HL-60 (cell line): ENCODE results near the gene TDRD9.
"Not testable (repeated sequence)": the region's sequence is repeated elsewhere in the genome, so short reads cannot be mapped to it uniquely, and the experiment has no call there.

Experiments used
- DNase-seq, 2 experiments: peaks; one replicate each; pipeline ENCODE4 v3.0.0-alpha.2; 2010 to 2020; ENCODE audit warnings: low read depth in 1 of 2, low spot score in 1 of 2
- H3K27ac ChIP-seq: fragments of 250-450 bp; sonication (Bioruptor Pico); replicated peaks from 2 replicates; pipeline ENCODE4 v1.5.1; 2020; ENCODE audit warnings: mild to moderate bottlenecking, moderate library complexity
- H3K27me3 ChIP-seq: fragments of 250-450 bp; sonication (Bioruptor Pico); 2 replicates; pipeline ENCODE4 v1.5.1; 2021; ENCODE audit warnings: mild to moderate bottlenecking, moderate library complexity; ENCODE audit not compliant: insufficient read depth, poor library complexity, severe bottlenecking
- H3K4me3 ChIP-seq: replicated peaks from 2 replicates; pipeline ENCODE4 v1.5.1; 2011; ENCODE audit warnings: mild to moderate bottlenecking, control low read depth, low read length; ENCODE audit not compliant: insufficient read depth
- GABPA ChIP-seq: IDR thresholded peaks from 2 replicates; pipeline ENCODE4 v1.6.1; 2012; ENCODE audit warnings: low read depth
- POLR2AphosphoS5 ChIP-seq: IDR thresholded peaks from 2 replicates; pipeline ENCODE4 v1.6.1; 2012; ENCODE audit warnings: low read depth
- SPI1 ChIP-seq: IDR thresholded peaks from 2 replicates; pipeline ENCODE4 v1.6.1; 2012; ENCODE audit warnings: low read depth, mild to moderate bottlenecking, borderline replicate concordance
- TF ChIP-seq, protein P1 (sequence below): IDR thresholded peaks from one replicate; pipeline ENCODE4 v1.5.1; 2011; ENCODE audit warnings: low read length, control low read depth, inconsistent platforms; ENCODE audit not compliant: insufficient read depth
- TF ChIP-seq, protein P2 (sequence below): IDR thresholded peaks from 2 replicates; pipeline ENCODE4 v1.6.1; 2012; ENCODE audit warnings: low read depth; ENCODE audit not compliant: insufficient replicate concordance

Gene TDRD9

DNA sequence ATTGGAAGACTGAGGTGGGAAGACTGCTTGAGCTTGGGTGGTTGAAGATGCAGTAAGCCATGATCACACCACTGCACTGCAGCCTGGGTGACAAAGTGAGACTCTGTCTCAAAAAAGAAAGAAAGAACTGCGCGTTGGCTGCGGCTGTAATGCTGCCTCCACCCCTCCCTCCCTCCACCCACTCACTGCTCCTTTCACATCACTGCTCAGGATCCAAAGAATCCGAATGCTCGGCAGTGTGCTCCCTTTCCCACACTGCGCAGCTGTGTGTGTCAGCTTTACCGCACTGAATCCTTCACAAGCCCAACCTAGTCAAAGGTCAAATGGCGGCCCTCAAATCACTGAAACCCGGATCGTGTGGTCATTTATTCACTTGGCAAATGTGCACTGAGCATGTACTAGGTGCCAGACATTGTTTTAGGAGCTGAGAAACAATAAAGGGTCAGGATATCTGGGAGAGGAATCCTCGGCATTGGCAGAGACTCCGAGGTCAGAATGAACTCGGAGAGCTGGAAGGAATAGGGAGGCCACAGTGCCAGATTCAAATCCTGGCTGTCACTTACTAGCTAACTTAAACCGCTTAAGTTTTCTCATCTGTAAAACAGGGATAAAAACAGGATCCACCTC is 11.5 kb upstream of the TDRD9 start:
- TF ChIP-seq, protein P1, sequence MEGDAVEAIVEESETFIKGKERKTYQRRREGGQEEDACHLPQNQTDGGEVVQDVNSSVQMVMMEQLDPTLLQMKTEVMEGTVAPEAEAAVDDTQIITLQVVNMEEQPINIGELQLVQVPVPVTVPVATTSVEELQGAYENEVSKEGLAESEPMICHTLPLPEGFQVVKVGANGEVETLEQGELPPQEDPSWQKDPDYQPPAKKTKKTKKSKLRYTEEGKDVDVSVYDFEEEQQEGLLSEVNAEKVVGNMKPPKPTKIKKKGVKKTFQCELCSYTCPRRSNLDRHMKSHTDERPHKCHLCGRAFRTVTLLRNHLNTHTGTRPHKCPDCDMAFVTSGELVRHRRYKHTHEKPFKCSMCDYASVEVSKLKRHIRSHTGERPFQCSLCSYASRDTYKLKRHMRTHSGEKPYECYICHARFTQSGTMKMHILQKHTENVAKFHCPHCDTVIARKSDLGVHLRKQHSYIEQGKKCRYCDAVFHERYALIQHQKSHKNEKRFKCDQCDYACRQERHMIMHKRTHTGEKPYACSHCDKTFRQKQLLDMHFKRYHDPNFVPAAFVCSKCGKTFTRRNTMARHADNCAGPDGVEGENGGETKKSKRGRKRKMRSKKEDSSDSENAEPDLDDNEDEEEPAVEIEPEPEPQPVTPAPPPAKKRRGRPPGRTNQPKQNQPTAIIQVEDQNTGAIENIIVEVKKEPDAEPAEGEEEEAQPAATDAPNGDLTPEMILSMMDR, result no peak
- TF ChIP-seq, protein P2, sequence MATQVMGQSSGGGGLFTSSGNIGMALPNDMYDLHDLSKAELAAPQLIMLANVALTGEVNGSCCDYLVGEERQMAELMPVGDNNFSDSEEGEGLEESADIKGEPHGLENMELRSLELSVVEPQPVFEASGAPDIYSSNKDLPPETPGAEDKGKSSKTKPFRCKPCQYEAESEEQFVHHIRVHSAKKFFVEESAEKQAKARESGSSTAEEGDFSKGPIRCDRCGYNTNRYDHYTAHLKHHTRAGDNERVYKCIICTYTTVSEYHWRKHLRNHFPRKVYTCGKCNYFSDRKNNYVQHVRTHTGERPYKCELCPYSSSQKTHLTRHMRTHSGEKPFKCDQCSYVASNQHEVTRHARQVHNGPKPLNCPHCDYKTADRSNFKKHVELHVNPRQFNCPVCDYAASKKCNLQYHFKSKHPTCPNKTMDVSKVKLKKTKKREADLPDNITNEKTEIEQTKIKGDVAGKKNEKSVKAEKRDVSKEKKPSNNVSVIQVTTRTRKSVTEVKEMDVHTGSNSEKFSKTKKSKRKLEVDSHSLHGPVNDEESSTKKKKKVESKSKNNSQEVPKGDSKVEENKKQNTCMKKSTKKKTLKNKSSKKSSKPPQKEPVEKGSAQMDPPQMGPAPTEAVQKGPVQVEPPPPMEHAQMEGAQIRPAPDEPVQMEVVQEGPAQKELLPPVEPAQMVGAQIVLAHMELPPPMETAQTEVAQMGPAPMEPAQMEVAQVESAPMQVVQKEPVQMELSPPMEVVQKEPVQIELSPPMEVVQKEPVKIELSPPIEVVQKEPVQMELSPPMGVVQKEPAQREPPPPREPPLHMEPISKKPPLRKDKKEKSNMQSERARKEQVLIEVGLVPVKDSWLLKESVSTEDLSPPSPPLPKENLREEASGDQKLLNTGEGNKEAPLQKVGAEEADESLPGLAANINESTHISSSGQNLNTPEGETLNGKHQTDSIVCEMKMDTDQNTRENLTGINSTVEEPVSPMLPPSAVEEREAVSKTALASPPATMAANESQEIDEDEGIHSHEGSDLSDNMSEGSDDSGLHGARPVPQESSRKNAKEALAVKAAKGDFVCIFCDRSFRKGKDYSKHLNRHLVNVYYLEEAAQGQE, result no peak
- no peak for TF ChIP-seq POLR2AphosphoS5
- Histone ChIP-seq H3K27ac (no peak overlapping the region), H3K4me3 (no peak overlapping the region), H3K27me3 (no peaks in the 10 kb centered on the region)
- DNase-seq, result no peak

DNA sequence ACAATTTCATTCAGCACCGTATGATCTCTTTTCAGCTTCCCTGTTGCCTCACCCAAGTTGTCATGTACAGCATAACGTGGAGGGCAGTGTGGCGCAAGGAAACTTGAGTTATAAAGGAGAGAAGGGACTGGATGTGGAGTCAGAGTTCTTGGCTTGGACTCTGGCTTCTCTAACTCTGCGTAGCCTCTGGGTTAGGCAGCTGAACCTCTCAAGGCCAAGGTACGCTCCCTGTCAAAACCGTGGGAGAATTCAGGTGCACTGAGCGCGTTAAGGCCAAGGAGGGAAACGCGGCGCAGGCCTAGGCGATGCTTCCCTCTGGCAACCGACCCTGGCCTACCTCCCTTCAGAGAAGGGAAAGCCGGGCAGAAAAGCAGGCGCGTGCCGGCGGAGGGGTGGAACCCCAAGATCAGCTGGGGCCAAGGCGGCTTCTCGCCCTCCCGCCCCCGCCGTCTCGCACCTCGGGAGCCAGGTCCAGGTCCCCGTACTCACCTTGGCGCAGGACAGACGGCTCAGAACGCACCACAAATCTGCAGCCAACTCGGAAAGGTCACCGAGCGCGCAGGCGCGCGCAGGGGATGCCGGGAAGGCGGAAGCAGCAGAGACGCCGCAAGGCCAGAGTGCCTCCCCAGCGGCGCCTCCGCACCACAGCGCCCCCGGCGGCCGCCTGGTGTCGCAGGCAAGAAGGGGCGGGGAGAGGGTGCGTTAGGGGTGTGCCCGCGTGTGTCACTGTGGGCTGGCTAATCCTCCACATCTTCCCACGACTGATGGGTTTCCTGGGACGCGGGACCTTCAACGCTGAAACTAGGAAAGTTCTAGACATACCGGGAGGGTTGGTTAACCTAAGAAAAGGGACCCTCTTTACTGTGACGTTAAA is 7.0 kb upstream of the TDRD9 start:
- TF ChIP-seq, protein P1, result peak; percentile 92
- TF ChIP-seq, protein P2, result no peak
- TF ChIP-seq GABPA, result peak; percentile 29; the same call in 1 of the 2 replicates
- no peak for TF ChIP-seq SPI1
- TF ChIP-seq POLR2AphosphoS5, result peak; percentile 88
- H3K27me3 ChIP-seq, result no peaks in the 10 kb centered on the region
- peak overlapping the region; percentile 69 for H3K4me3 ChIP-seq
- peak overlapping the region; percentile 78 for H3K27ac ChIP-seq
- peak; percentile 92 to 94 for DNase-seq

DNA sequence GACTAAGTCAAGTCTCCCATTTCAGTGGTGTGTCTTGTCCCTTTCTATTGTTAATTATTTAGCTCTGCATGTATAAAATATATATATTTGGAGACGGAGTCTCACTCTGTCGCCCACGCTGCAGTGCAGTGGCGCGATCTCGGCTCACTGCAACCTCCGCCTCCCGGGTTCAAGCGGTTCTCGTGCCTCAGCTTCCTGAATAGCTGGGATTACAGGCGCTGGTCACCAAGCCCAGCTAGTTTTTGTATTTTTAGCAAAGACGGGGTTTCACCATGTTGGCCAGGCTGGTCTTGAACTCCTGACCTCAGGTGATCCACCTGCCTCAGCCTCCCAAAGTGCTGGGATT is 6.4 kb upstream of the TDRD9 start:
- not testable (repeated sequence) for DNase-seq, H3K27me3 ChIP-seq
- Histone ChIP-seq H3K27ac (peak overlapping the region; percentile 3; the same call in 1 of the 2 replicates), H3K4me3 (peak overlapping the region; percentile 34)

DNA sequence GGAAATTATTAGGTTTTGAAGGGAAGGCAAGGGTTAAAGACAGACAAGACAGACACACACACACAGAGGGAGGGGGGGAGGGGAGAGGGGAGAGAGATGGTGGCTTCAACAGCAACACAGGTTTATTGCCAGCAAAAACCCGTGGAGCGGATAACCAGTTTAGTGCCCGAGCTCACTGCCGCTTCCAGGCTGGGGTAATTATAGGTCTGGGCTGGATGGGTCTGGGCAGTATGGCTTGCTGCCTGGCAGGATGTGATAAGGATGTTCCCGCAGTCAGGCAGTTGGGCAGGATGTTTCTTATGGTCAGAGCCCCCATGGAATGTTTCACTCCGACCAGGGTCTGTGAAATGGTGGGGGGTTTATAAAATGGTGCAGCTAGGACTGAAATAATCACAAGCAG is 4.4 kb upstream of the TDRD9 start:
- no peaks in the 10 kb centered on the region for H3K27me3 ChIP-seq
- no peak overlapping the region for H3K4me3 ChIP-seq
- no peak overlapping the region for H3K27ac ChIP-seq
- TF ChIP-seq SPI1, result no peak
- TF ChIP-seq, protein P1, result no peak
- no peak for TF ChIP-seq POLR2AphosphoS5
- no peak for TF ChIP-seq GABPA
- TF ChIP-seq, protein P2, result no peak
- DNase-seq, result no peak
